ENCODE measurements around the gene C19orf47.

DNA sequence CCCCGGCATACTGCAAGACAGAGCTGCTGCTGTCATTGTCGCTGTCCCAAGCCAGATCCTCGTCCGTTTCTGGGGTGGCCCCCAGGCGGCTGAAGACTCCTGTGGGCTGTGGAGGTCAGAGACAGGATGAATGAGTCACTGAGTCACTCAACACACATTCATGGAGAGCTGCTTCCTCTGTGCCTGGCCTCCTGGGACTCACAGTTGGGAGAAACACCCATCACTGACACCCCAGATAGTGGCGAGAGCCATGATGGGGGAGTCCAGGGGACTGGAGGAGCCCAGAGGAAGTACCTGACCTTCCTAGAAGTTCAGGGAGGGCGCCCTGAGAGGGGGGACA, 26.0 kb downstream of the C19orf47 start:
- TF ChIP-seq, protein P1, sequence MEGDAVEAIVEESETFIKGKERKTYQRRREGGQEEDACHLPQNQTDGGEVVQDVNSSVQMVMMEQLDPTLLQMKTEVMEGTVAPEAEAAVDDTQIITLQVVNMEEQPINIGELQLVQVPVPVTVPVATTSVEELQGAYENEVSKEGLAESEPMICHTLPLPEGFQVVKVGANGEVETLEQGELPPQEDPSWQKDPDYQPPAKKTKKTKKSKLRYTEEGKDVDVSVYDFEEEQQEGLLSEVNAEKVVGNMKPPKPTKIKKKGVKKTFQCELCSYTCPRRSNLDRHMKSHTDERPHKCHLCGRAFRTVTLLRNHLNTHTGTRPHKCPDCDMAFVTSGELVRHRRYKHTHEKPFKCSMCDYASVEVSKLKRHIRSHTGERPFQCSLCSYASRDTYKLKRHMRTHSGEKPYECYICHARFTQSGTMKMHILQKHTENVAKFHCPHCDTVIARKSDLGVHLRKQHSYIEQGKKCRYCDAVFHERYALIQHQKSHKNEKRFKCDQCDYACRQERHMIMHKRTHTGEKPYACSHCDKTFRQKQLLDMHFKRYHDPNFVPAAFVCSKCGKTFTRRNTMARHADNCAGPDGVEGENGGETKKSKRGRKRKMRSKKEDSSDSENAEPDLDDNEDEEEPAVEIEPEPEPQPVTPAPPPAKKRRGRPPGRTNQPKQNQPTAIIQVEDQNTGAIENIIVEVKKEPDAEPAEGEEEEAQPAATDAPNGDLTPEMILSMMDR (conservative IDR thresholded peaks at IDR 0.05), result no peak
- TF ChIP-seq ZFX (IDR thresholded peaks at IDR 0.05), result no peak
